HG02884 (cell line): ENCODE results near the gene PLXNB2.
"Not testable (repeated sequence)": the region's sequence is repeated elsewhere in the genome, so short reads cannot be mapped to it uniquely, and the experiment has no call there.

Experiments used
- ATAC-seq: cut with Tn5 transposase; IDR thresholded peaks from one replicate; pipeline ENCODE4 v1.9.1; 2021; ENCODE audit warnings: mild to moderate bottlenecking, moderate library complexity; ENCODE audit not compliant: unreplicated experiment

PLXNB2 gene

GRCh38 chr22:50281384-50281760, 26.1 kb downstream of the PLXNB2 start:
- no peak for ATAC-seq

- ATAC-seq, result no peak
These were observed 26.6 kb downstream of the PLXNB2 start for GRCh38 chr22:50280708-50281383.

- ATAC-seq, result no peak
These were observed 27.3 kb downstream of the PLXNB2 start for GRCh38 chr22:50280022-50280707.

GRCh38 chr22:50278956-50279619, 28.4 kb downstream of the PLXNB2 start:
- no peak for ATAC-seq

- ATAC-seq, result no peak
These were observed 29.0 kb downstream of the PLXNB2 start for GRCh38 chr22:50278461-50278860.

- no peak for ATAC-seq
These were observed 29.7 kb downstream of the PLXNB2 start for GRCh38 chr22:50277761-50278160.

GRCh38 chr22:50276143-50276542, 31.3 kb downstream of the PLXNB2 start:
- no peak for ATAC-seq

- ATAC-seq, result no peak
These were observed 32.0 kb downstream of the PLXNB2 start for GRCh38 chr22:50275181-50276055.

GRCh38 chr22:50274771-50275170, 32.7 kb downstream of the PLXNB2 start:
- no peak for ATAC-seq

- ATAC-seq, result no peak
These were observed 33.1 kb downstream of the PLXNB2 start for GRCh38 chr22:50274311-50274710.

GRCh38 chr22:50273781-50274180, 33.7 kb downstream of the PLXNB2 start:
- not testable (repeated sequence) for ATAC-seq

- not testable (repeated sequence) for ATAC-seq
These were observed 34.1 kb downstream of the PLXNB2 start for GRCh38 chr22:50273352-50273751.

- ATAC-seq, result no peak
These were observed 35.2 kb downstream of the PLXNB2 start for GRCh38 chr22:50272044-50272802.

- no peak for ATAC-seq
These were observed 35.9 kb downstream of the PLXNB2 start for GRCh38 chr22:50271519-50271970.

GRCh38 chr22:50270666-50271394, 36.6 kb downstream of the PLXNB2 start:
- no peak for ATAC-seq

GRCh38 chr22:50269970-50270665, 37.3 kb downstream of the PLXNB2 start, which contains the start of gene MAPK11:
Gene MAPK11 (minus strand): TSS chr22:50270380. CDS start chr22:50270292, 88 bp downstream.
- no peak for ATAC-seq

GRCh38 chr22:50269573-50269969, 37.9 kb downstream of the PLXNB2 start:
- ATAC-seq, result no peak

- no peak for ATAC-seq
These were observed 38.8 kb downstream of the PLXNB2 start for GRCh38 chr22:50268655-50269113.
